Stimulated activated CD8-positive, alpha-beta memory T cell treated with anti-CD3 and anti-CD28 coated beads, Interleukin-4, amount 100 ng/mL, for 1 hour (primary cell): ENCODE results near the gene TIMM10B.
"Not testable (repeated sequence)": the region's sequence is repeated elsewhere in the genome, so short reads cannot be mapped to it uniquely, and the experiment has no call there.

Experiments
- DNase-seq, 2 donors: peaks; one replicate each; pipeline ENCODE4 v3.0.0-alpha.2; 2020; ENCODE audit warnings: low read depth in 2 of 2, low spot score in 1 of 2

Gene TIMM10B

GRCh38 chr11:6504166-6504565 is 22.9 kb downstream of the TIMM10B start:
- DNase-seq, result no peak

GRCh38 chr11:6505577-6506240 is 24.4 kb downstream of the TIMM10B start:
- DNase-seq, result no peak

GRCh38 chr11:6516865-6517264 is 35.6 kb downstream of the TIMM10B start:
- no peak for DNase-seq

GRCh38 chr11:6520265-6520664 is 39.0 kb downstream of the TIMM10B start:
- no peak for DNase-seq

- not testable (repeated sequence) for DNase-seq
Observed at GRCh38 chr11:6521946-6522345, 40.6 kb downstream of the TIMM10B start.

GRCh38 chr11:6523253-6523652 is 42.0 kb downstream of the TIMM10B start:
- DNase-seq, result no peak

GRCh38 chr11:6526411-6527135 is 45.3 kb downstream of the TIMM10B start:
- DNase-seq, result no peak

- no peak for DNase-seq
Observed at GRCh38 chr11:6529266-6529665, 48.0 kb downstream of the TIMM10B start.

- DNase-seq, result no peak
Observed at GRCh38 chr11:6530848-6531247, 49.5 kb downstream of the TIMM10B start.

GRCh38 chr11:6531267-6531752 is 50.0 kb downstream of the TIMM10B start:
- DNase-seq, result no peak
